IMR-90 (cell line): ENCODE results near the gene EDA.

ENCODE experiments used
- BHLHE40 ChIP-seq: fragments of 150-350 bp; IDR thresholded peaks from 2 replicates; pipeline ENCODE4 v1.6.1; 2016; ENCODE audit warnings: mild to moderate bottlenecking, low read depth, low read length
- CEBPB ChIP-seq: IDR thresholded peaks from 2 replicates; pipeline ENCODE4 v1.6.1; 2012; ENCODE audit warnings: low read depth, low read length, improper control_type of control experiment
- CHD1 ChIP-seq: IDR thresholded peaks from 2 replicates; pipeline ENCODE4 v1.6.1; 2012; ENCODE audit warnings: low read depth, low read length, improper control_type of control experiment
- CTCF ChIP-seq: conservative IDR thresholded peaks from 2 replicates; pipeline ENCODE4 v1.5.1; 2012; ENCODE audit warnings: mild to moderate bottlenecking, low read depth, low read length, improper control_type of control experiment
- MXI1 ChIP-seq: IDR thresholded peaks from 2 replicates; pipeline ENCODE4 v1.6.1; 2012; ENCODE audit warnings: low read depth, mild to moderate bottlenecking, low read length, moderate library complexity, borderline replicate concordance
- POLR2A ChIP-seq: IDR thresholded peaks from 2 replicates; pipeline ENCODE4 v1.6.1; 2012; ENCODE audit warnings: mild to moderate bottlenecking, low read depth, low read length
- RAD21 ChIP-seq: IDR thresholded peaks from 2 replicates; pipeline ENCODE4 v1.6.1; 2012; ENCODE audit warnings: low read length, improper control_type of control experiment
- RCOR1 ChIP-seq: IDR thresholded peaks from 2 replicates; pipeline ENCODE4 v1.6.1; 2012; ENCODE audit warnings: mild to moderate bottlenecking, low read length, improper control_type of control experiment; ENCODE audit not compliant: insufficient replicate concordance
- RFX5 ChIP-seq: IDR thresholded peaks from 2 replicates; pipeline ENCODE4 v1.8.0; 2012; ENCODE audit warnings: low read depth, mild to moderate bottlenecking, low read length, moderate library complexity
- SMC3 ChIP-seq: fragments of 150-350 bp; IDR thresholded peaks from 2 replicates; pipeline ENCODE4 v1.6.1; 2016; ENCODE audit warnings: low read depth, mild to moderate bottlenecking, antibody characterized with exemption, low read length, moderate library complexity
- TF ChIP-seq, protein P1 (sequence below): fragments of 150-350 bp; IDR thresholded peaks from 2 replicates; pipeline ENCODE4 v1.6.1; 2017; ENCODE audit warnings: mild to moderate bottlenecking, antibody characterized with exemption, low read length, low read depth

DNA sequence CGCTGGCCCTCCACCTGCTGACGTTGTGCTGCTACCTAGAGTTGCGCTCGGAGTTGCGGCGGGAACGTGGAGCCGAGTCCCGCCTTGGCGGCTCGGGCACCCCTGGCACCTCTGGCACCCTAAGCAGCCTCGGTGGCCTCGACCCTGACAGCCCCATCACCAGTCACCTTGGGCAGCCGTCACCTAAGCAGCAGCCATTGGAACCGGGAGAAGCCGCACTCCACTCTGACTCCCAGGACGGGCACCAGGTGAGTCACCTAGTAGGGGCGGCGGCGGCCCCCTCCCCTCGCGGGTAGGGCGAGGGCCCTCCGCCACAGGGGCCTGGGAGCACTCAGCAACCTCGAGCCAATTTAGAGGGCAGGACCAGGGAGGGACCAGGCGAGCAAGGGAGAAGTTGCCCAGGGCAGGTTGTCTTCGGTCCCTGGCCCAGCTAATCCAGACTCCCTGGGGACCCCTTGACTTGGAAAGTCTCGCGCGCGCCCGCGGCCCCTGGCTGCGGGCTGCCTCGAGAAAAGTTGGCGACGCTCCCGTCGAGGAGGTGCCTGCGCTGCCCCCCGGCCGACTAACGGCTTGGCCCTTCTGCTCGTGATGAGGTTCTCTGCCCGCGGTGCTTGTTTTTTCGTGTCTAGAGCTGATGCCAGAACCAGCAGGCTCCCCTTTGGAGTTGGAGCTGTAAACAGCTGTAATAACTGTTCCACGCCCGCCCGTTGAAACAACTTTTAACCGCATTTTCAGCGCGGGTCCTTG, 717 bp downstream of the EDA start:
- no peak for TF ChIP-seq CTCF
- TF ChIP-seq MXI1: no peak
- TF ChIP-seq POLR2A: no peak
- no peak for TF ChIP-seq BHLHE40
- no peak for TF ChIP-seq CEBPB
- TF ChIP-seq, protein P1, sequence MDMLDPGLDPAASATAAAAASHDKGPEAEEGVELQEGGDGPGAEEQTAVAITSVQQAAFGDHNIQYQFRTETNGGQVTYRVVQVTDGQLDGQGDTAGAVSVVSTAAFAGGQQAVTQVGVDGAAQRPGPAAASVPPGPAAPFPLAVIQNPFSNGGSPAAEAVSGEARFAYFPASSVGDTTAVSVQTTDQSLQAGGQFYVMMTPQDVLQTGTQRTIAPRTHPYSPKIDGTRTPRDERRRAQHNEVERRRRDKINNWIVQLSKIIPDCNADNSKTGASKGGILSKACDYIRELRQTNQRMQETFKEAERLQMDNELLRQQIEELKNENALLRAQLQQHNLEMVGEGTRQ: no peak
- TF ChIP-seq RAD21: no peak
- TF ChIP-seq SMC3: no peak
- TF ChIP-seq RCOR1: no peak
- no peak for TF ChIP-seq CHD1
- no peak for TF ChIP-seq RFX5
